Uterus (tissue), 4 donors: ENCODE measurements around the gene YWHAQ. TPM values are rescaled to one million over a fixed set of nuclear protein-coding genes. Genes with fewer than 3 reads are reported as not detected.
A peak's percentile ranks its signal among the peaks of the same experiment; 100 is the strongest.

Experiments used
- DNase-seq, 2 donors: peaks; one replicate each; pipeline ENCODE4 v3.0.0-alpha.2; 2019 to 2020
- H3K27ac ChIP-seq, 2 donors: fragments of 200-600 bp; sonication (generic); 1 replicate in 1 of 2; 2 replicates in 1 of 2; pipeline ENCODE4 v1.5.1; 2016 to 2018
- H3K27me3 ChIP-seq, 2 donors: fragments of 200-600 bp; sonication (generic); one replicate each; pipeline ENCODE4 v1.5.1; 2018 to 2019; ENCODE audit warnings: control low read depth in 1 of 2
- H3K36me3 ChIP-seq, 2 donors: fragments of 200-600 bp; sonication (generic); one replicate each; pipeline ENCODE4 v1.5.1; 2019; ENCODE audit warnings: control low read depth in 1 of 2
- H3K4me1 ChIP-seq, 2 donors: fragments of 200-600 bp; sonication (generic); one replicate each; pipeline ENCODE4 v1.5.1; 2018 to 2019; ENCODE audit warnings: control low read depth in 1 of 2
- H3K4me3 ChIP-seq, 2 donors: fragments of 200-600 bp; sonication (generic); 1 replicate in 1 of 2; 2 replicates in 1 of 2; pipeline ENCODE4 v1.5.1; 2018 to 2019; ENCODE audit warnings: mild to moderate bottlenecking in 1 of 2
- H3K9me3 ChIP-seq, 2 donors: fragments of 200-600 bp; sonication (generic); one replicate each; pipeline ENCODE4 v1.5.1; 2019; ENCODE audit warnings: control low read depth in 1 of 2
- CTCF ChIP-seq, 4 experiments: fragments of 200-600 bp in 2 of 4; fragments of 450-650 bp in 2 of 4; sonication (generic) in 2 of 4; IDR thresholded peaks; one replicate each; pipeline ENCODE4 v1.5.1; 2016 to 2019; ENCODE audit warnings: antibody characterized with exemption in 4 of 4, mild to moderate bottlenecking in 2 of 4, moderate library complexity in 1 of 4
- POLR2A ChIP-seq, 2 donors: fragments of 450-650 bp; IDR thresholded peaks; one replicate each; pipeline ENCODE4 v1.6.1; 2016; ENCODE audit warnings: antibody characterized with exemption in 2 of 2, mild to moderate bottlenecking in 1 of 2, moderate library complexity in 1 of 2
- intact Hi-C: fragments of 100-400 bp; cut with DNase I; formaldehyde crosslinking; loops from one replicate; pipeline ENCODE4 v1.15.1; 2023; ENCODE audit warnings: low total_unique reads
- total RNA-seq, 4 donors: library from RNA; depleted of rRNA in 3 of 4; stranded (reverse); fragments of >200 nt in 3 of 4; gene quantifications; one replicate each; pipeline versions ENCODE4 v1.1.0 to v1.2.4, GENCODE V29; 2014 to 2023
- donor health status: DM: yes; HTN: yes; CAD: no.

The YWHAQ gene
- total RNA-seq, 4 donors from 2014 or later, result 155 to 275 (median 254) TPM

GRCh38 chr2:9637330-9637729 lies 6.5 kb upstream of the YWHAQ start:
- Histone ChIP-seq H3K27ac (peak overlapping the region in 1 of 2 donors; percentile 72), H3K9me3 (no peaks in the 10 kb centered on the region), H3K4me1 (no peaks in the 10 kb centered on the region), H3K36me3 (no peaks in the 10 kb centered on the region), H3K27me3 (no peaks in the 10 kb centered on the region), H3K4me3 (no peak overlapping the region)
- no peak for DNase-seq
- no peak for TF ChIP-seq POLR2A (IDR thresholded peaks at IDR 0.05)
- TF ChIP-seq CTCF (IDR thresholded peaks at IDR 0.05), result no peak
- intact Hi-C loops, result loop anchor here (10.0 kb wide), 1 partner anchor 83 kb away; the partner anchor contains the start of gene ADAM17

- intact Hi-C loops, result loop anchor here (10.0 kb wide), 1 partner anchor 79 kb away; the partner anchor contains the start of gene ADAM17
- TF ChIP-seq CTCF (IDR thresholded peaks at IDR 0.05) (no peak), POLR2A (IDR thresholded peaks at IDR 0.05) (no peak)
- DNase-seq, result no peak
These were observed 3.3 kb upstream of the YWHAQ start for GRCh38 chr2:9634133-9634532.

GRCh38 chr2:9631878-9632700 lies 1.3 kb upstream of the YWHAQ start:
- peak overlapping the region; percentile 81 to 97 for H3K27ac ChIP-seq
- intact Hi-C loops, result loop anchor here (10.0 kb wide), 1 partner anchor 77 kb away; the partner anchor contains the start of gene ADAM17
- no peak for TF ChIP-seq CTCF (IDR thresholded peaks at IDR 0.05)
- no peak for TF ChIP-seq POLR2A (IDR thresholded peaks at IDR 0.05)

More at GRCh38 chr2:9634133-9634532, 3.3 kb upstream of the YWHAQ start:
- no peaks in the 10 kb centered on the region for H3K36me3 ChIP-seq
- no peaks in the 10 kb centered on the region for H3K4me1 ChIP-seq
- H3K4me3 ChIP-seq, result no peak overlapping the region
- no peak overlapping the region for H3K27ac ChIP-seq
- H3K27me3 ChIP-seq, result no peaks in the 10 kb centered on the region
- H3K9me3 ChIP-seq, result no peaks in the 10 kb centered on the region

GRCh38 chr2:9631553-9631819 lies 689 bp upstream of the YWHAQ start:
- Histone ChIP-seq H3K4me1 (peaks cover 7 to 10% of the 10 kb centered on the region in 2 donors), H3K36me3 (no peaks in the 10 kb centered on the region), H3K27ac (peak overlapping the region; percentile 81 to 97), H3K27me3 (no peaks in the 10 kb centered on the region), H3K4me3 (peak overlapping the region; percentile 81 to 92), H3K9me3 (no peaks in the 10 kb centered on the region)
- TF ChIP-seq CTCF (IDR thresholded peaks at IDR 0.05) (no peak), POLR2A (IDR thresholded peaks at IDR 0.05) (no peak)
- intact Hi-C loops, result loop anchor here (10.0 kb wide), 1 partner anchor 77 kb away; the partner anchor contains the start of gene ADAM17
- no peak for DNase-seq

More at GRCh38 chr2:9631878-9632700, 1.3 kb upstream of the YWHAQ start:
- Histone ChIP-seq H3K4me1 (peaks cover 6% of the 10 kb centered on the region in 2 donors), H3K36me3 (no peaks in the 10 kb centered on the region), H3K4me3 (no peak overlapping the region), H3K9me3 (no peaks in the 10 kb centered on the region), H3K27me3 (no peaks in the 10 kb centered on the region)
- peak in 1 of 2 donors; percentile 30 for DNase-seq

GRCh38 chr2:9630117-9630735 lies 571 bp downstream of the YWHAQ start:
- TF ChIP-seq CTCF (IDR thresholded peaks at IDR 0.05), result no peak
- no peak for TF ChIP-seq POLR2A (IDR thresholded peaks at IDR 0.05)
- intact Hi-C loops, result loop anchor here (10.0 kb wide), 1 partner anchor 75 kb away; the partner anchor contains the start of gene ADAM17
- Histone ChIP-seq H3K4me3 (peak overlapping the region; percentile 81 to 92), H3K9me3 (no peaks in the 10 kb centered on the region), H3K27me3 (no peaks in the 10 kb centered on the region), H3K36me3 (no peaks in the 10 kb centered on the region), H3K27ac (peak overlapping the region; percentile 97), H3K4me1 (peaks cover 16 to 21% of the 10 kb centered on the region in 2 donors)
- peak; percentile 71 to 72 for DNase-seq
